Amygdala (tissue), 56 donors: ENCODE results near the gene RAMP1.

Experiments used
- DNase-seq, 56 donors: peaks; one replicate each; lab custom pipeline; 2025; lab: John Stamatoyannopoulos, UW

The RAMP1 gene

DNA sequence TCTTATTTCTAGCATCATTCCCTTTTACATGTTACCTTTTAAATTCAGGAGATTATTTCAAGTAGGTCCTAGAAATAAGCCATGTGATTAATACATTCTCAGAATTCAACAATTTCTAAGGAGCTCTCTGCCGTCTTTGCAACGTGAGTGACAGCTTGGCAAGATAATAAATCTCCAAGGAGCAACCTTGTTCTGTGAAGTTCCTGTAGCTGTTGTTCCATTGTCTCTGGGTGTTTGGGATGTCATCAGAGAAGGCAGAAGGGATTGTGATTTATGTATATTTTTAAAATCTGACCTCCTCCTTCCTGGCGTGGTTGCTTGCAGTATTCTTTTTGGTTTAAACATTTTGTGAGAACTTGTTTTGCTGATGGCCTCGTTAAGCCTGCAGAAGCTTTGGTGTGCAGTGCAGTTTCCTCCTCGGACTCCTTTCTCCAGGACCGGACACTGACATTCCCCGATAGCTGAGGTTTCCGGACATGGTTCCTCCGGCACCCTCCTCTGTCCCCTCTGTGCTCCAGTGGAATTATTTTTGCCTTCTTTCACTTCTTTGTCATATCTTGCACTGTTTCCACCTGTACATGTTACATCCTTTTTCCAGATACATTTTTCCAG lies 33.7 kb downstream of the RAMP1 start:
- DNase-seq, result no peak

DNA sequence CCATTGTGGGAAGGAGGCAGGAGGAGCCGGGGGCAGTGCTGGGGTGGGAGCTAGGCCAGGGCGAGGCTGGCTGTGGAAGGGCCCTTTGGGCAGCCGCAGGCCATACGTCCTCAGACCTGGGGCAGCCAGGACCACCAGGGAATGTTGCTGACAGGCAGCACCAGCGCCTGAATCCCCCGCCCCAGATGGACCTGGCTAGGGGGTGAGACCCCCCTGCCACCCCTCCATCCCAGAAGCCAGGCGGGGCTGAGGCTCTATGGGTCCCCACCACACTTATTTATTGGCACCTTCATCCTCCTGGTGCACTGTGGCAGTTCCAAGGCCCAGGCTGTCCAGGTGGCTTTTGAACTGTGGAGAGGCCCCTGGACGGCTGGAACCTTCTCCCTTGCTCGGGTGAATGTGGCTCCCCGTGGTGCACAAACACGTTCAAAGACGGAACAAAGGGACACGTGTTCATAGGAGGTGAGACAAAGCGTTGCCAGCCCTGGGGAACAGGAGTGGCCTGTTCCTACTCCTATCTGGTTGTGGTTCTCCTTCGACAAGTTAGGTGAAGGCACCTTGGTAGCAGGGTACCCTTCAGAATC lies 35.1 kb downstream of the RAMP1 start:
- DNase-seq, result no peak

DNA sequence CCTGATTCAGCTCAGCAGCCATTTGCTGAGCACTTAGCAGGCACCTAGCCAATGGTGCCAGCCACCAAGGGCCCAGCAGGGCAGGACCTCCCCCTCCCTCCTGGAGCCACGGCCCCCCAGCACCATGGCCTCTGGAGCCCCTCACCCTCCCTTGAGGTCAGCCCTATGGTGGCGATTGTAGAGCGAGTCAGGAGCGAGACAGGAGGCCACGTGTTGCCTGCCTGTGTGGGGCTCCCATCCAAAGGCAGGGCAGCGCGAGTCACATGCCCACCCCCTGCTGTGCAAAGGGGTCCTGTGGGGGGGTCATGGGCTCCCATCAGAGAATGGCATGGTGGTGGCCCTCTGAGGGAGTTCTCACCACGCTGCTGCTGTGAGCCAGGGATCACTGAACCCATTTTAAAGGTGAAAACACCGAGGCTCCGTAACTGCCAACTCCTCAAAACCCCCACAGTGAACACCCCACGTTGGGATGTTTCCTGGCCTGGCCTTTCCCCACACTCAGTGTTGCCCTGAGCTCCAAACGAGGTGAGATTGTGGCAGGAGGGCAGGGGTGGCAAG lies 35.6 kb downstream of the RAMP1 start:
- DNase-seq, result no peak

GRCh38 chr2:237895544-237896506 lies 36.4 kb downstream of the RAMP1 start:
- peak in 48 of 56 donors; percentile 21 to 83 (median 62) for DNase-seq

GRCh38 chr2:237896507-237896892 lies 37.1 kb downstream of the RAMP1 start:
- no peak for DNase-seq

DNA sequence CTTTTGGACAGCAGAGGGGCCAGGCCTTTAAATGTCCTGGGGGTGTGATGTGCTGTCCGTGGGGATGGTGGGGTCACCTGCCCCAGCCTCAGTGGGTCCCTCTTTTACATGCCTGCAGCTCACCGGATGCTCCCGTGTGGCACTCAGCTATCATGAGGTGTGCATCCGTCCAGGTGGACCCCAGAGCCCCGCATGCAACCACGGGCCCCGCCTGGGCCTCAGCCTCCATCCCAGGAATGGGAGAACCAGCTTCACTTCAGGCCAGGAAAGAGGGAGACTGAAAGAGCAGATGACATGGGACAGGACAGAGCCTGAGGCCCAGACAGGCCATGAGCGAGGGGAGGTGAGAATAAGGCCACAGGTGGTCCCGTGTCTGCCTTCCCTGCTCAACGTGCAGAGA lies 37.5 kb downstream of the RAMP1 start:
- DNase-seq, result no peak

DNA sequence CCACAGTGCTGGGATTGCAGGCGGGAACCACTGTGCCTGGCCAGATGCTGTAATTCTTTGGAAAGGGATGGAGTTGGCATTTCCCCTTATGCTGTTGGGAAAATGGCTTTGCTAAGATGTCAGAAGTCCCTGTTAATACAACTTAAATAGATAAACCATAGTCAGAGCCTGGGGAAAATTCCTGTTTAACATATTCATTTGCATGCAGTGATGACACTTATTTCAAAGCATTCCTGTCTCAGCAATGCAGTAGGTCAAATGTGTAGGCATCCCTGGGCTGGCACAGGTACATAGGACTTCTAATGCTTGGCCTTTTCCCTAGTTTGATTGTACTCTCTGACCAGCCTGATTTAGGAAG lies 38.6 kb downstream of the RAMP1 start:
- no peak for DNase-seq

GRCh38 chr2:237900891-237901831 lies 41.7 kb downstream of the RAMP1 start:
- no peak for DNase-seq

DNA sequence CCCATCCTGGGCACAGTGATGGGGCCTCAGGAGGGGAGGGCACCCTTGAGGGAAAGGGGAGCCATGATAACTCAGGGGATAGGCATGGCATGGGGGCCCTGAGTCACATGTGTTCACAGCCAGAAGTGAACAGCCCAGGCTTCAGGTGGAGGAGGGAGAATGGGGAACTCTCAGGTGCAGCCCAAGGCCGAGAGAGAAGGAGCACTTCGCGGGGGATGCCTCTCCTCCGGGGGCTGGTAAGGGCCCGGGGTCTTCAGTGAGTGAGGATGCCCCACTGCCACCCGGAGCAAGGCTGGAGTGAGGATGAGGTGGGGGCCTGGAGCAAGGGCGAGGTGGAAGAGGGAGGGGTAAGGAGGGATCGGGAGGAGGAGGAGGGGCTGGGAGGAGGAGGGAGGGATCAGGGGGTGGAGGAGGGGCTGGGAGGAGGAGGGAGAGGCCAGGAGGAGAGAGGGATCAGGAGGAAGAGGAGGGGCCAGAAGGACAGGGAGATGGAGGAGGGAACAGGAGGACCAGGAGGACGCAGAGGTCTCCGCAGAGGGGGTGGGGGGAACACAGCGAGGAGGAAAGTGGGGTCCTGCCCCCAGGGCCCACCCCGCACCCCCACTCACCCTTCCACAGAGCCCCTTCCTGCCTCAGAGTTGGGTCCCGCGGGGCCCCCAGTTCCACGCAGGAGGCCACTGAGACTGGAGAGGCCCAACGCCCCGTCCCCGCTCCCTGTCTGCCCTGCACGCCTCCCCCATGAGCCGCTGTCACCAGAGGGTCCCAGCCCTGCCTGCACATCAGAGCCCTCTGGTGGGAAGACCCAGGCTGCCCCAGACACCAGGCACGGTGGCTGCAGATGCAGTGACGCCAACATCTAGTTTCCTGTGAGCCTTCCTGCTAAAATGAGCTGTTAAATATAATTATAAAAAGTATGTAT lies 42.8 kb downstream of the RAMP1 start:
- DNase-seq, result no peak

GRCh38 chr2:237904831-237905599 lies 45.6 kb downstream of the RAMP1 start:
- DNase-seq, result peak in 27 of 56 donors; percentile 13 to 67 (median 39)

- no peak for DNase-seq
Observed at GRCh38 chr2:237907144-237907543, 47.7 kb downstream of the RAMP1 start.

GRCh38 chr2:237909075-237909695 lies 49.8 kb downstream of the RAMP1 start:
- no peak for DNase-seq

DNA sequence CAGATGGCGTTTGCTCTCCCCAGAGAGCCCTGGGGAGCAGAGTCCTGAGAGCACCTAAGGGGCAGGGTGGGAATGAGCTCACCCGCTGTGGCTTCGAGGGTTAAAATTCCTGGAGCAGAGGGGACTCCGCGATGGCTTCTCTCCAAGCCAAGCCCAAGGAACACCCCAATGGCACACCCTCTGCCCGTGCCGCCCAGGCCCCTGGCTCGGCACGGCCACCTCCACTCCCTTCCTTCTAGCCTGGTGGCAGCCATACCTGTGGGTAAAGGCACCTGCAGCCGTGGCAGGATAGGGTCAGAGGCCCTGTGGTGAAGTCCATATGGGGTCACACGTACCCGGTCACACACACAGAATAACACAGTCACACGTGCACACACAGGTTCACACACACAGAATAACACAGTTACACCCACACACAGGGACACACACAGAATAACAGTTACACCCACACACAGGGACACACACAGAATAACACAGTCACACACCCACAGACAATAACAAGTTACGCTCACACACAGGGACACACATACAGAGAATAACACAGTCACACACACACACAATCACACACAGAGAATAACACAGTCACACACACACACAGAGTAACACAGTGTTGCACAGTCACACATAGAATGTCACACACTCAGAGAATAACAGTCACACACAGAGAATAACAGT lies 50.5 kb downstream of the RAMP1 start:
- no peak for DNase-seq

DNA sequence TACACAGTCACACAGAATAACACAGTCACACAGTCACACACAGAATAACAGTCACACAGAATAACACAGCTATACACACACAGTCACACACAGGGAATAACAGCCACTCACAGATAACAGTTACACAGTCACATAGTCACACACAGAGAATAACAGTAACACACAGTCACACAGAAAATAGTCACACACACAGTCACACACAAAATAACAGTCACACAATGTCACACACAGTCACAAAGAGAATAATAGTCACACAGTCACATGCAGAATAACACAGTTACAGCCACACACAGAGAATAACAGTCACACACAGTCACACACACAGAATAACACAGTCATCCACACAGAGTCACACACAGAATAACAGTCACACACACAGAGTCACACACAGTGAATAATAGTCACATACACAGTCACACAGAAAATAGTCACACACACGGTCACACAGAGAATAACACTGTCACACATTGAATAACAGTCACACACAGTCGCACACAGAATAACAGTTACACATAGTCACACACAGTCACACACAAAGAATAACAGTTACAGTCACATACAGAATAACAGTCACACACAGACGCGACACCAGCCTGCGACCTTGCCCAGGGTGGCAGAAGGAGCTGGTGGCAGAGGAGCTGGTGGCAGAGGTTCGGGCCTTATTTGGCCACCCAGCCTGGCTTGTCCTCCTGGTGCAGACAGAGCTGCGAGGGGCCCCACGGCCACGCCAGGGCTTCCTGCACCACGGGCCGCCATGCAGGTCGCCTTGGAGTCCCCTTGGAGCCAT lies 51.3 kb downstream of the RAMP1 start:
- DNase-seq, result no peak

DNA sequence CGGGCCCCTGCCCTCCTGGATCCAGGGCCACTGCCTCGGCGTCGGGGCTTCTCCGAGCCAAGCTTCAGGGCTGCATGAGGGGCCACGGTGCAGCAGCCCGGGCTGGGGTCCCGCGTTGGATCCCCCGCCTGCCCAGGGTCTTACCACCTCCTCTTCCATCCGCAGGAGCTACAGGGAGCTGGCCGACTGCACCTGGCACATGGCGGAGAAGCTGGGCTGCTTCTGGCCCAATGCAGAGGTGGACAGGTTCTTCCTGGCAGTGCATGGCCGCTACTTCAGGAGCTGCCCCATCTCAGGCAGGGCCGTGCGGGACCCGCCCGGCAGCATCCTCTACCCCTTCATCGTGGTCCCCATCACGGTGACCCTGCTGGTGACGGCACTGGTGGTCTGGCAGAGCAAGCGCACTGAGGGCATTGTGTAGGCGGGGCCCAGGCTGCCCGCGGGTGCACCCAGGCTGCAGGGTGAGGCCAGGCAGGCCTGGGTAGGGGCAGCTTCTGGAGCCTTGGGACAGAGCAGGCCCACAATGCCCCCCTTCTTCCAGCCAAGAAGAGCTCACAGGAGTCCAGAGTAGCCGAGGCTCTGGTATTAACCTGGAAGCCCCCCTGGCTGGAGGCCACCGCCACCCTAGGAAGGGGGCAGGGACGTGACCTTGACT lies 52.1 kb downstream of the RAMP1 start:
- no peak for DNase-seq
